H1 (cell line): Measurements from ENCODE around the gene PCYT2. TPM values are rescaled to one million over a fixed set of nuclear protein-coding genes. Genes with fewer than 3 reads are reported as not detected.

Source experiments
- CTCF ChIA-PET: fragments of 300-600 bp; sonication (Branson Sonifier 250); formaldehyde crosslinking; loops from one replicate; lab custom pipeline; 2021; ENCODE audit not compliant: partially characterized antibody; lab: Charles Lee
- POLR2A ChIA-PET: fragments of 300-600 bp; sonication (Branson Sonifier 250); formaldehyde crosslinking; loops from one replicate; lab custom pipeline; 2021; ENCODE audit warnings: inconsistent platforms; ENCODE audit not compliant: partially characterized antibody; lab: Charles Lee
- DNase-seq, 2 experiments: peaks; one replicate each; pipeline versions ENCODE4 v3.0.0 to v3.0.0-alpha.2; 2010 to 2022; ENCODE audit warnings: low spot score in 2 of 2, low read depth in 1 of 2, mixed read lengths in 1 of 2
- FAIRE-seq: peaks from 2 replicates; lab custom pipeline; 2011; peaks lifted over from hg19 to GRCh38; lab: Jason Lieb, UNC
- H2AFZ ChIP-seq: 2 replicates; pipeline ENCODE4 v1.8.1; 2012; ENCODE audit warnings: low read length, inconsistent platforms
- H2AK5ac ChIP-seq: 2 replicates; pipeline ENCODE4 v1.6.1; 2013; ENCODE audit warnings: low read depth, low read length
- H2BK120ac ChIP-seq: replicated peaks from 2 replicates; pipeline ENCODE3; 2013; ENCODE audit warnings: low read depth, low read length, inconsistent platforms
- H2BK12ac ChIP-seq: 2 replicates; pipeline ENCODE4 v1.6.1; 2013; ENCODE audit warnings: low read depth, low read length
- H2BK15ac ChIP-seq: 2 replicates; pipeline ENCODE4 v1.6.1; 2013; ENCODE audit warnings: low read length
- H2BK20ac ChIP-seq: 2 replicates; pipeline ENCODE4 v1.6.1; 2013; ENCODE audit warnings: low read length
- H2BK5ac ChIP-seq: 2 replicates; pipeline ENCODE4 v1.6.1; 2013; ENCODE audit warnings: low read depth, low read length
- H3K14ac ChIP-seq: 2 replicates; pipeline ENCODE4 v1.6.1; 2013; ENCODE audit warnings: inconsistent platforms; ENCODE audit not compliant: insufficient read length
- H3K18ac ChIP-seq: 2 replicates; pipeline ENCODE4 v1.6.1; 2013; ENCODE audit warnings: low read length; ENCODE audit errors: extremely low read depth
- H3K23ac ChIP-seq: 2 replicates; pipeline ENCODE4 v1.6.1; 2013; ENCODE audit warnings: inconsistent platforms; ENCODE audit not compliant: insufficient read length
- H3K23me2 ChIP-seq: 2 replicates; pipeline ENCODE4 v1.6.1; 2013; ENCODE audit warnings: low read depth, low read length
- H3K27ac ChIP-seq: 2 replicates; pipeline ENCODE4 v1.6.1; 2011; ENCODE audit warnings: low read depth, low read length, inconsistent platforms
- H3K27me3 ChIP-seq, 4 experiments: replicated peaks in 1 of 4; 1 replicate in 1 of 4; 2 replicates in 3 of 4; pipeline versions ENCODE4 v1.6.1 to v1.8.1; 2011 to 2013; ENCODE audit warnings: low read length in 3 of 4, mild to moderate bottlenecking in 3 of 4, inconsistent platforms in 2 of 4, mixed read lengths in 2 of 4, moderate library complexity in 1 of 4; ENCODE audit not compliant: control insufficient read depth in 3 of 4, insufficient read depth in 3 of 4; ENCODE audit errors: extremely low read depth in 1 of 4
- H3K36me3 ChIP-seq, 4 experiments: 2 replicates each; pipeline versions ENCODE4 v1.6.1 to v1.8.1; 2011 to 2013; ENCODE audit warnings: mild to moderate bottlenecking in 4 of 4, low read length in 3 of 4, moderate library complexity in 2 of 4, control low read depth in 1 of 4, inconsistent platforms in 1 of 4; ENCODE audit not compliant: insufficient read depth in 4 of 4, control insufficient read depth in 2 of 4
- H3K4ac ChIP-seq: replicated peaks from 2 replicates; pipeline ENCODE3; 2013; ENCODE audit warnings: low read length, low read depth, mixed read lengths, inconsistent platforms; ENCODE audit not compliant: insufficient read length
- H3K4me1 ChIP-seq, 4 experiments: replicated peaks in 1 of 4; 1 replicate in 1 of 4; 2 replicates in 3 of 4; pipeline versions ENCODE4 v1.6.1 to v1.8.1; 2011 to 2013; ENCODE audit warnings: low read length in 3 of 4, inconsistent platforms in 2 of 4, mixed read lengths in 1 of 4; ENCODE audit not compliant: insufficient read depth in 4 of 4, control insufficient read depth in 3 of 4
- H3K4me2 ChIP-seq, 2 experiments: 2 replicates each; pipeline versions ENCODE4 v1.6.1 to v1.8.1; 2011 to 2013; ENCODE audit warnings: low read depth in 2 of 2, low read length in 2 of 2, control low read depth in 1 of 2, inconsistent platforms in 1 of 2, mild to moderate bottlenecking in 1 of 2; ENCODE audit not compliant: insufficient read depth in 1 of 2
- H3K4me3 ChIP-seq, 4 experiments: fragments of 200-600, 300-600 bp in 1 of 4; sonication (generic), shearing (Covaris generic), sonication (Bioruptor Twin) in 1 of 4; 2 replicates each; pipeline versions ENCODE4 v1.5.1 to v1.8.1; 2011 to 2016; ENCODE audit warnings: low read length in 4 of 4, low read depth in 3 of 4, control low read depth in 2 of 4, inconsistent platforms in 2 of 4, mild to moderate bottlenecking in 2 of 4, mixed read lengths in 1 of 4, moderate library complexity in 1 of 4; ENCODE audit not compliant: insufficient read depth in 2 of 4; ENCODE audit errors: extremely low read depth in 1 of 4
- H3K56ac ChIP-seq: replicated peaks from 2 replicates; pipeline ENCODE3; 2013; ENCODE audit warnings: low read depth, mild to moderate bottlenecking, mixed read lengths, low read length, inconsistent platforms; ENCODE audit not compliant: insufficient read length
- H3K79me1 ChIP-seq: 2 replicates; pipeline ENCODE4 v1.6.1; 2013; ENCODE audit warnings: low read depth, low read length, control low read depth
- H3K79me2 ChIP-seq, 2 experiments: 2 replicates each; pipeline versions ENCODE4 v1.6.1 to v1.8.1; 2012 to 2013; ENCODE audit warnings: low read length in 2 of 2, mild to moderate bottlenecking in 2 of 2, inconsistent platforms in 1 of 2; ENCODE audit not compliant: insufficient read depth in 2 of 2, control insufficient read depth in 1 of 2
- H3K9ac ChIP-seq, 4 experiments: replicated peaks in 1 of 4; 1 replicate in 1 of 4; 2 replicates in 3 of 4; pipeline versions ENCODE4 v1.6.1 to v1.8.1; 2011 to 2013; ENCODE audit warnings: low read depth in 3 of 4, low read length in 3 of 4, control low read depth in 2 of 4, mild to moderate bottlenecking in 2 of 4, moderate library complexity in 2 of 4, inconsistent platforms in 1 of 4; ENCODE audit errors: extremely low read depth in 1 of 4
- H3K9me3 ChIP-seq, 2 experiments: 2 replicates each; pipeline versions ENCODE4 v1.6.1 to v1.8.1; 2012 to 2013; ENCODE audit warnings: mild to moderate bottlenecking in 2 of 2, moderate library complexity in 2 of 2, control low read depth in 1 of 2, inconsistent platforms in 1 of 2, low read depth in 1 of 2, low read length in 1 of 2, mixed read lengths in 1 of 2; ENCODE audit not compliant: insufficient read depth in 2 of 2
- H4K20me1 ChIP-seq, 2 experiments: replicated peaks in 1 of 2; 2 replicates each; pipeline versions ENCODE3 to v1.8.1; 2011 to 2013; ENCODE audit warnings: inconsistent platforms in 2 of 2, low read length in 2 of 2, mild to moderate bottlenecking in 1 of 2; ENCODE audit not compliant: insufficient read depth in 2 of 2, control insufficient read depth in 1 of 2
- H4K5ac ChIP-seq: 2 replicates; pipeline ENCODE4 v1.6.1; 2013; ENCODE audit warnings: low read length, low read depth, mixed read lengths, inconsistent platforms; ENCODE audit not compliant: insufficient read length
- H4K8ac ChIP-seq: 2 replicates; pipeline ENCODE4 v1.8.0; 2013; ENCODE audit warnings: mild to moderate bottlenecking, moderate library complexity, low read length, inconsistent platforms; ENCODE audit not compliant: insufficient read depth; ENCODE audit errors: extremely low read depth
- H4K91ac ChIP-seq: replicated peaks from 2 replicates; pipeline ENCODE3; 2013; ENCODE audit warnings: low read length, mixed read lengths, inconsistent platforms; ENCODE audit not compliant: insufficient read length
- BACH1 ChIP-seq: IDR thresholded peaks from 2 replicates; pipeline ENCODE4 v1.6.1; 2012; ENCODE audit warnings: low read length, improper control_type of control experiment
- EP300 ChIP-seq, 2 experiments: IDR thresholded peaks; 1 replicate in 1 of 2; 2 replicates in 1 of 2; pipeline ENCODE4 v1.6.1; 2011 to 2012; ENCODE audit warnings: low read depth in 2 of 2, low read length in 2 of 2, mild to moderate bottlenecking in 2 of 2, borderline replicate concordance in 1 of 2, inconsistent platforms in 1 of 2, moderate library complexity in 1 of 2
- EZH2 ChIP-seq: fragments of 200-600 bp; sonication (generic); IDR thresholded peaks from 2 replicates; pipeline ENCODE4 v1.7.1; 2012; ENCODE audit warnings: low read depth, mild to moderate bottlenecking, moderate library complexity, low read length, inconsistent platforms; ENCODE audit not compliant: severe bottlenecking
- GABPA ChIP-seq: IDR thresholded peaks from 2 replicates; pipeline ENCODE4 v1.6.1; 2011; ENCODE audit warnings: mild to moderate bottlenecking, low read length, moderate library complexity, borderline replicate concordance; ENCODE audit not compliant: insufficient read depth
- MAFK ChIP-seq: IDR thresholded peaks from 2 replicates; pipeline ENCODE4 v1.6.1; 2012; ENCODE audit warnings: low read depth, mild to moderate bottlenecking, improper control_type of control experiment, low read length
- POLR2A ChIP-seq, 2 experiments: IDR thresholded peaks; 1 replicate in 1 of 2; 2 replicates in 1 of 2; pipeline ENCODE4 v1.6.1; 2011; ENCODE audit warnings: low read depth in 2 of 2, low read length in 2 of 2, mild to moderate bottlenecking in 2 of 2; ENCODE audit errors: control extremely low read depth in 1 of 2
- RBBP5 ChIP-seq: IDR thresholded peaks from 2 replicates; pipeline ENCODE4 v1.7.1; 2012; ENCODE audit warnings: low read depth, mild to moderate bottlenecking, inconsistent platforms, low read length, moderate library complexity, borderline replicate concordance
- TAF1 ChIP-seq: IDR thresholded peaks from 2 replicates; pipeline ENCODE4 v1.6.1; 2011; ENCODE audit warnings: mild to moderate bottlenecking, low read depth, low read length
- TAF7 ChIP-seq: optimal IDR thresholded peaks from 2 replicates; pipeline ENCODE3; 2011; ENCODE audit warnings: low read depth, mild to moderate bottlenecking, inconsistent platforms, low read length, moderate library complexity, borderline replicate concordance
- WGBS, 2 experiments: shearing (Covaris generic) in 1 of 2; methylation state at CpG; one replicate each; pipeline versions ENCODE4 v1.1.6 to v1.1.7; 2013 to 2015; ENCODE audit warnings: low lambda C conversion rate in 2 of 2, mixed read lengths in 2 of 2, inconsistent platforms in 1 of 2, low coverage in 1 of 2, missing lambda C conversion rate in 1 of 2; ENCODE audit not compliant: insufficient replicate concordance in 2 of 2, insufficient coverage in 1 of 2, insufficient read length in 1 of 2; ENCODE audit errors: extremely low coverage in 1 of 2, missing lambda C conversion rate in 1 of 2; 5-methylcytosine and 5-hydroxymethylcytosine counted together
- polyA plus RNA-seq, 7 experiments: library from polyadenylated mRNA; depleted of rRNA in 3 of 7; stranded (reverse) in 5 of 7; unstranded in 2 of 7; fragments of >200 nt in 5 of 7; fragments of 200-250 nt in 2 of 7; gene quantifications; 1 replicate in 5 of 7; 2 replicates in 1 of 7; 4 replicates in 1 of 7; pipeline versions ENCODE4 v1.2.1 to v1.2.3, GENCODE V29; 2011 to 2013; ENCODE audit warnings: missing spikeins in 2 of 7, mixed read lengths in 2 of 7
- total RNA-seq: library from RNA; stranded (reverse); fragmentation: NEBNext Ultra II Directional; extraction: Animal tissue kit (Norgen Biotek cat#: 25700); gene quantifications from 2 replicates; pipeline ENCODE4 v1.2.1, GENCODE V29; 2021

Gene PCYT2
- total and polyA plus RNA-seq, 2 of the 8 experiments (the other 6 are each of a cell fraction or from before 2014, with no cell fraction given), result 29.9 to 31.3 TPM

DNA sequence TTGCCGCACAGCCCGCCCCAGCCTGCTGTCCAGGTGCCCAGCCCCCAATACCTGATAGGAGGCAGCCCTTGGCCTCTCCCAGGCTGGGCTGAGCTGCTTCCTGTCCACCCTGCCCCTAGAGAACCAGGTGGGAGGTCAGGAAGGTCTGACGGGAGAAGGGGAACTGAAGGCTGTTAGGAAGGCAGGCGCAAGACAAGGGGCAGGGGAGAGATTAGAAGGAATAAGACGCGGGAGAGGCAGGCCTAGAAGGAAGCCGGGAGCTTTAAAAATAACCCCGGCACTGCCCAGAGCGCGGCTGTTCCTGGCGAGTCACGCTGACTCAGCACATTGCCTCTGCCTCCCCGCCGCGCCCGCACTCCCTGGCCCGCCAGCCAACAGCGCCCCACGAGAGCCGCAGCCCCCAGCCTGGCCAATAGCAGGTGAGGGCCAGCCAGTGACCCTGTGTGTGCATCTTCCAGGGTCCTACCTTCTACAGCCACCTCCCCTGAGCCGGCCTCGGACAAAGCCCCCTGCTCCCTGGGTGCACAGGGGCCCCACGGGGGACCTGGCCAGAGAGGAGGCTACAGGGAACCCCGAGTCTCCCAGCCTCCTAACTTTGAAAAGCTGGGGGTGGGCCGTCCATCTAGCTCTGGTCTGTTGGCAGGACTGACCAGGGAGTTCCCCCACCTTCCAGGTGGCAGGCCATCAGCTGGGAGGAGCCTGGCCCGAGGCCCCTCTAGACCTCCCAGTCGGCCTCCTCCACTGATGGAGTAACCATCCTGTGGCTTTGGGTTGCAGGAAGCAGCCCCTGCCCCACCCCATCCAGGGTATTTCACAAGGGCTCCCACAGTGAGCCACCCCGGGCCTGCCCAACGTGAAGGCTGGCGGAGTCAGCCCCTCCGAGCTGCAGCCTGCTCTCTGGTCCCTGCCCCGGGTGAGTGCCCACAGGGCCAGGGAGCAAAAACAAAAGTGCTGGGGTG lies 12.4 kb upstream of the PCYT2 start:
- peak overlapping the region; percentile 93; the same call in 1 of the 2 replicates for H2BK5ac ChIP-seq
- ChIA-PET CTCF (interaction anchor here (1.0 to 2.1 kb wide), 11 partner anchors 16 to 265 kb away, joined by 3 to 10 read pairs (median 4); partner anchors contain the start of genes ALYREF and ANAPC11), POLR2A (interaction anchor here (0.7 to 14.6 kb wide), 26 partner anchors 10 to 175 kb away, joined by 3 to 150 read pairs (median 4); partner anchors contain the start of genes ANAPC11, ARHGDIA, FASN and NPB)
- peak overlapping the region; percentile 82 for H4K91ac ChIP-seq
- peak overlapping the region; percentile 92; the same call in 1 of the 2 replicates for H2BK12ac ChIP-seq
- H3K4ac ChIP-seq, result peak overlapping the region; percentile 96
- H2BK20ac ChIP-seq, result peak overlapping the region; percentile 80; the same call in 1 of the 2 replicates
- H3K27me3 ChIP-seq, result peaks cover 0 to 2% (median 2%) of the 10 kb centered on the region in 4 experiments; a peak in 4 of 7 replicates
- H3K56ac ChIP-seq, result no peak overlapping the region
- WGBS, 2 experiments, result 35% methylated on average over 18 of the region's 32 CpGs; no CpG with 5 or more reads in 1 of the 2 experiments
- peaks cover 12 to 77% of the 10 kb centered on the region in 2 experiments; a peak in 3 of 4 replicates for H3K79me2 ChIP-seq
- peaks cover 15 to 28% of the 10 kb centered on the region in 2 experiments for H4K20me1 ChIP-seq
- peak overlapping the region; percentile 70 for H4K5ac ChIP-seq
- H3K9me3 ChIP-seq, result no peaks in the 10 kb centered on the region
- no peak overlapping the region for H3K23ac ChIP-seq
- peaks cover 0 to 36% (median 29%) of the 10 kb centered on the region in 4 experiments; a peak in 6 of 7 replicates for H3K4me1 ChIP-seq
- H2BK15ac ChIP-seq, result no peak overlapping the region
- no peak overlapping the region for H2BK120ac ChIP-seq
- FAIRE-seq, result no peak
- H3K18ac ChIP-seq, result peak overlapping the region; percentile 78
- no peak for DNase-seq
- peaks cover 48% of the 10 kb centered on the region for H3K79me1 ChIP-seq
- peaks cover 3 to 26% (median 6%) of the 10 kb centered on the region in 4 experiments; a peak in 6 of 8 replicates for H3K36me3 ChIP-seq
- peak overlapping the region; percentile 55; the same call in 1 of the 2 replicates for H3K27ac ChIP-seq
- H3K4me2 ChIP-seq, result peak overlapping the region; percentile 79 to 88
- H2AK5ac ChIP-seq, result 0 out of 2 replicates have a peak overlapping the region, but pooled peaks have one; percentile 13
- H3K14ac ChIP-seq, result no peak overlapping the region
- peaks cover 13% of the 10 kb centered on the region; the same call in 1 of the 2 replicates for H3K23me2 ChIP-seq
- H4K8ac ChIP-seq, result peak overlapping the region; percentile 81; the same call in 1 of the 2 replicates
- H3K4me3 ChIP-seq, result peak overlapping the region; percentile 20 to 51 (median 32); a peak in 7 of 8 replicates
- H2AFZ ChIP-seq, result no peak overlapping the region
- H3K9ac ChIP-seq, result peak overlapping the region in 3 of 4 experiments; percentile 28 to 54 (median 34); a peak in 4 of 7 replicates
- TF ChIP-seq EZH2 (no peak), RBBP5 (0 out of 2 replicates have a peak, but pooled peaks have one; percentile 10), POLR2A (IDR thresholded peaks at IDR 0.05; ENCODE audit: control extremely low read depth in 1 of 2, low read depth in 2 of 2, low read length in 2 of 2) (peak in 1 of 2 experiments; percentile 53; a peak in 1 of 3 replicates), GABPA (peak; percentile 64; the same call in 1 of the 2 replicates), MAFK (peak; percentile 98), TAF7 (no peak), TAF1 (peak; percentile 38; the same call in 1 of the 2 replicates), EP300 (IDR thresholded peaks at IDR 0.05; ENCODE audit: borderline replicate concordance in 1 of 2, low read depth in 2 of 2, low read length in 2 of 2) (peak in 1 of 2 experiments; percentile 17; a peak in 1 of 3 replicates), BACH1 (peak; percentile 99)
